Left colon (tissue), 2 donors: ENCODE measurements around the gene SOS2. TPM values are rescaled to one million over a fixed set of nuclear protein-coding genes. Genes with fewer than 3 reads are reported as not detected.
"Not testable (repeated sequence)": the region's sequence is repeated elsewhere in the genome, so short reads cannot be mapped to it uniquely, and the experiment has no call there.

ENCODE experiments used
- ATAC-seq: fragments of 200-7000 bp; cut with Tn5 transposase; one replicate; pipeline ENCODE4 v1.9.1; 2020; ENCODE audit warnings: mild to moderate bottlenecking, moderate library complexity
- DNase-seq, 2 donors: peaks; one replicate each; pipeline ENCODE4 v3.0.0-alpha.2; 2020
- intact Hi-C, 2 donors: fragments of 100-400 bp; cut with DNase I in 1 of 2; cut with micrococcal nuclease in 1 of 2; formaldehyde crosslinking; loops; one replicate each; pipeline versions ENCODE4 v1.11.2 to v1.14.0; 2022; cut with DNase I, micrococcal nuclease
- total RNA-seq, 2 donors: library from RNA; stranded (reverse); fragmentation: NEBNext Ultra II Directional; extraction: Animal tissue kit (Norgen Biotek cat#: 25700); gene quantifications; one replicate each; pipeline ENCODE4 v1.2.1, GENCODE V29; 2021
- donor health status: DM: no; HTN: no; CAD: no.
- donor health status: DM: yes; HTN: yes; CAD: no.

The SOS2 gene
- total RNA-seq, 2 donors from 2014 or later: 34.2 to 50.3 TPM

GRCh38 chr14:50094056-50094755, 137.2 kb downstream of the SOS2 start:
- DNase-seq (no peak), ATAC-seq (no peak)
- intact Hi-C loops: no loop called here

GRCh38 chr14:50093496-50093895, 137.9 kb downstream of the SOS2 start:
- ATAC-seq: no peak
- intact Hi-C loops: no loop called here

GRCh38 chr14:50092006-50092555, 139.3 kb downstream of the SOS2 start:
- intact Hi-C loops: no loop called here
- no peak for DNase-seq
- peak; percentile 21 for ATAC-seq

More at GRCh38 chr14:50093496-50093895, 137.9 kb downstream of the SOS2 start:
- DNase-seq: no peak

- intact Hi-C loops: no loop called here
- ATAC-seq (no peak), DNase-seq (no peak)
These were observed 140.0 kb downstream of the SOS2 start for GRCh38 chr14:50091240-50091913.

- intact Hi-C loops: loop anchor here in 1 of 2 donors (10.0 kb wide), 1 partner anchor 64 kb away; no protein-coding TSS in a partner anchor
- DNase-seq (no peak), ATAC-seq (no peak)
These were observed 142.2 kb downstream of the SOS2 start for GRCh38 chr14:50089208-50089607.

- intact Hi-C loops: loop anchor here in 1 of 2 donors (10.0 kb wide), 1 partner anchor 64 kb away; no protein-coding TSS in a partner anchor
- DNase-seq (no peak), ATAC-seq (no peak)
These were observed 142.6 kb downstream of the SOS2 start for GRCh38 chr14:50088731-50089130.

- no peak for ATAC-seq
- intact Hi-C loops: loop anchor here in 1 of 2 donors (10.0 kb wide), 1 partner anchor 63 kb away; no protein-coding TSS in a partner anchor
- DNase-seq: no peak
These were observed 143.3 kb downstream of the SOS2 start for GRCh38 chr14:50088117-50088515.

GRCh38 chr14:50087341-50088116, 143.8 kb downstream of the SOS2 start:
- ATAC-seq (no peak), DNase-seq (no peak)
- intact Hi-C loops: loop anchor here in 1 of 2 donors (10.0 kb wide), 1 partner anchor 63 kb away; no protein-coding TSS in a partner anchor

GRCh38 chr14:50086321-50086711, 145.1 kb downstream of the SOS2 start:
- no peak for ATAC-seq
- DNase-seq: no peak
- intact Hi-C loops: loop anchor here in 1 of 2 donors (10.0 kb wide), 1 partner anchor 62 kb away; no protein-coding TSS in a partner anchor

GRCh38 chr14:50085570-50086320, 145.6 kb downstream of the SOS2 start:
- DNase-seq (no peak), ATAC-seq (no peak)
- intact Hi-C loops: loop anchor here in 1 of 2 donors (10.0 kb wide), 1 partner anchor 61 kb away; no protein-coding TSS in a partner anchor

GRCh38 chr14:50084666-50085065, 146.7 kb downstream of the SOS2 start:
- ATAC-seq: no peak
- intact Hi-C loops: loop anchor here in 1 of 2 donors (10.0 kb wide), 1 partner anchor 60 kb away; no protein-coding TSS in a partner anchor
- DNase-seq: no peak

- DNase-seq: no peak
- no peak for ATAC-seq
- intact Hi-C loops: loop anchor here in 1 of 2 donors (10.0 kb wide), 1 partner anchor 59 kb away; no protein-coding TSS in a partner anchor
These were observed 147.7 kb downstream of the SOS2 start for GRCh38 chr14:50083467-50084337.

GRCh38 chr14:50082784-50083466, 148.5 kb downstream of the SOS2 start:
- ATAC-seq (peak; percentile 57), DNase-seq (peak in 1 of 2 donors; percentile 60)
- intact Hi-C loops: loop anchor here in 1 of 2 donors (10.0 kb wide), 1 partner anchor 58 kb away; no protein-coding TSS in a partner anchor

GRCh38 chr14:50082308-50082742, 149.1 kb downstream of the SOS2 start:
- DNase-seq (no peak), ATAC-seq (peak; percentile 36)

GRCh38 chr14:50079103-50079502, 152.3 kb downstream of the SOS2 start:
- intact Hi-C loops, DNase-seq, ATAC-seq: not testable (repeated sequence)

More at GRCh38 chr14:50082308-50082742, 149.1 kb downstream of the SOS2 start:
- intact Hi-C loops: loop anchor here in 1 of 2 donors (10.0 kb wide), 1 partner anchor 58 kb away; no protein-coding TSS in a partner anchor

- ATAC-seq, intact Hi-C loops, DNase-seq: not testable (repeated sequence)
These were observed 157.7 kb downstream of the SOS2 start for GRCh38 chr14:50073663-50074062.
